ENCODE results near the gene RAB11FIP3.

DNA sequence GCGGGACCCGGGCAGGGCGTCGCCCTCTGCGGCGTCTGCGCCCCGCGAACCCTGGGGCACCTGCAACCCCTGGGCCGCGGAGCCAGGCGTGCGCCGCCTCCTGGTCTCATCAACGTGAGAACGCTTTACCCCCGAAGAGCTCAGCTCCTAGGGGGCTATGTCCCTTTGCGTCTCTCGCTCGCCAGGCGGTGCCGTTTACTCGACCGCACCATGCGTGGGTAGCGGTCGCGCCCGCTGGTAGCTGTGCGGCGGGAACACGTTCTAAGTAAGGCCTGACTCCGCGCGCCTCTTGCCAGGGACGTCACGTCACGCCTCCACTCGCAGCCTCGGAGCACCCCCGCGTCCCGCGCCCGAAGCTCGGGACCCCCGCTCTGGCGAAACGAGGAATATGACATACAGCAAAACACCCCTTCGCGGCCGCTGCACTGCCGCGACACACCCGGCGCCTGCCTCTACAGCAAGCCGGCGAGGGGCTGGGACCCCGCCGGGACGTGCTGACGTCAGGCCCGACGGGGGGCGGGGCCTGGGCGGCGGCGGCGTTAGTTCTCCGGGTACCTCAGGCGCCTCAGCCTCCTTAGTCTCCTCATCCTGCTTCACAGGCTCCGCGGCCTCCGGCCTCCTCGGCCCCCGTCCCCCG, at the start of gene RAB11FIP3:
- TF ChIP-seq CTCF (IDR thresholded peaks at IDR 0.05 in 2 of 3, conservative IDR thresholded peaks at IDR 0.05 in 1 of 3; ENCODE audit: borderline replicate concordance in 1 of 3, insufficient read depth in 1 of 3, low read depth in 2 of 3, low read length in 2 of 3), result 0 out of 6 replicates have a peak, but pooled peaks of 1 of the 3 experiments have one; percentile 1
- peak; percentile 44 for TF ChIP-seq POLR2A (IDR thresholded peaks at IDR 0.05; ENCODE audit: borderline replicate concordance, extremely low read depth, insufficient read depth, insufficient read length)
- 0 out of 2 replicates have a peak, but pooled peaks have one; percentile 5 for TF ChIP-seq RAD21 (IDR thresholded peaks at IDR 0.05; ENCODE audit: low read depth)
